B cell (primary cell): Measurements from ENCODE around the gene NBEA.

Experiments
- CTCF ChIP-seq: fragments of 200-600 bp; IDR thresholded peaks from one replicate; pipeline ENCODE4 v1.8.0; 2022; ENCODE audit warnings: antibody characterized with exemption, mild to moderate bottlenecking
- EZH2 ChIP-seq: IDR thresholded peaks from 2 replicates; pipeline ENCODE4 v1.6.1; 2012; ENCODE audit warnings: borderline replicate concordance, low read depth, mild to moderate bottlenecking, moderate library complexity, low read length; ENCODE audit not compliant: insufficient read depth, poor library complexity, severe bottlenecking

DNA sequence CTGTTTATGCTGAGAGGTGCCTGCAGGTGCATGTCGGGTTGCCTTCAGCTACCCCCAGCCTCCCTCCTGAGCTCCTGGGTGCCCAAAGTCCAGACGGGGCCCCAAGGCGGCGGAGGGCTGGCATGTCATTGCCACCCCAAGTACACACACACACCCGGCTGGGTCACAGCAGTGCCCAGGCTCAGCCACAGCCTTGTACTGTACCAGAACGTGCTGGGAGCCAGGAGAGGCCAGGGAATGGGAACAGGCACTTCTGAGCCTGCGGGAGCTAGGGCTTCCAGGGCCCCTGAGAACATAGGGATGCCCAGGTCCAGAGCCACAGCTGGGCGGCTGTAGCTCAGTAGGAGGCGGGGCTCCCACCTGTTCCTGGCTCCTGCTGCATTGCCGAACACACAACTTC lies 585.4 kb downstream of the NBEA start:
- TF ChIP-seq CTCF: no peak
- no peak for TF ChIP-seq EZH2
